Stimulated activated effector memory CD8-positive, alpha-beta T cell treated with anti-CD3 and anti-CD28 coated beads, Interleukin-12 subunit alpha, Interleukin-12 subunit beta, amount 100 ng/mL, for 72 hours (primary cell): ENCODE results near the gene AKR1E2.
"Not testable (repeated sequence)": the region's sequence is repeated elsewhere in the genome, so short reads cannot be mapped to it uniquely, and the experiment has no call there.

ENCODE experiments used
- ATAC-seq: fragments of 150-1000 bp; cut with Tn5 transposase; 2 replicates; pipeline ENCODE4 v1.10.0; 2021
- DNase-seq, 2 donors: peaks; one replicate each; pipeline ENCODE4 v3.0.0; 2021 to 2022; ENCODE audit warnings: low spot score in 2 of 2
- H3K27ac Mint-ChIP-seq: one replicate; pipeline ENCODE4 v1.8.0; 2022; ENCODE audit warnings: mild to moderate bottlenecking, mixed read lengths
- H3K36me3 Mint-ChIP-seq: one replicate; pipeline ENCODE4 v1.8.0; 2022; ENCODE audit warnings: mild to moderate bottlenecking, mixed read lengths
- H3K4me1 Mint-ChIP-seq: one replicate; pipeline ENCODE4 v1.8.0; 2022; ENCODE audit warnings: mixed read lengths
- H3K4me3 Mint-ChIP-seq: one replicate; pipeline ENCODE4 v1.8.0; 2022; ENCODE audit warnings: mild to moderate bottlenecking, mixed read lengths
- H3K9me3 Mint-ChIP-seq: one replicate; pipeline ENCODE4 v1.8.0; 2022; ENCODE audit warnings: mixed read lengths

Gene AKR1E2

GRCh38 chr10:4806534-4806933 lies 19.5 kb upstream of the AKR1E2 start:
- H3K36me3 Mint-ChIP-seq: no peaks in the 10 kb centered on the region
- no peak for DNase-seq
- no peak overlapping the region for H3K27ac Mint-ChIP-seq
- ATAC-seq: no peak
- H3K4me1 Mint-ChIP-seq: no peaks in the 10 kb centered on the region
- H3K9me3 Mint-ChIP-seq: no peaks in the 10 kb centered on the region
- H3K4me3 Mint-ChIP-seq: no peak overlapping the region

- ATAC-seq: no peak
- no peak for DNase-seq
- Mint-ChIP-seq H3K9me3 (no peaks in the 10 kb centered on the region), H3K27ac (no peak overlapping the region), H3K4me3 (no peak overlapping the region), H3K4me1 (no peaks in the 10 kb centered on the region), H3K36me3 (no peaks in the 10 kb centered on the region)
Observed at GRCh38 chr10:4807761-4808507, 18.1 kb upstream of the AKR1E2 start.

DNA sequence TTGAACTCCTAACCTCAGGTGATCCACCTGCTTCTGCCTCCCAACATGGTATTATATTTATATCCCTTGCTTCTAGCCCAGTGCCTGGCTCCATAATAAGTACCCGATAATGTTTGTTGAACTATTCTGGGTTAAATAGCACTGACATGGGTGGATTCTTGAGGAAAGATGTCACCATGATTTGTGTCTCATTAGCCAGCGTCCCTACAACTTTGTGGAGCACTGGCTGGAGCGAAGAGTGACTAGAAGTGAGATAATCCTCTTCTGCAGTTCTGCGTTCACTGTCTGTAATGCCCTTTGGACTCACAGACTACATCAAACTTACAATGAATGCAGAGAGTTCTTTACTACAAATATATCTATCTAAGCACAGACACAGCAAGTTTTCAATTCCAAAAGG lies 16.9 kb upstream of the AKR1E2 start:
- DNase-seq (no peak), ATAC-seq (no peak)
- Mint-ChIP-seq H3K9me3 (no peaks in the 10 kb centered on the region), H3K4me1 (no peaks in the 10 kb centered on the region), H3K27ac (no peak overlapping the region), H3K4me3 (no peak overlapping the region), H3K36me3 (no peaks in the 10 kb centered on the region)

DNA sequence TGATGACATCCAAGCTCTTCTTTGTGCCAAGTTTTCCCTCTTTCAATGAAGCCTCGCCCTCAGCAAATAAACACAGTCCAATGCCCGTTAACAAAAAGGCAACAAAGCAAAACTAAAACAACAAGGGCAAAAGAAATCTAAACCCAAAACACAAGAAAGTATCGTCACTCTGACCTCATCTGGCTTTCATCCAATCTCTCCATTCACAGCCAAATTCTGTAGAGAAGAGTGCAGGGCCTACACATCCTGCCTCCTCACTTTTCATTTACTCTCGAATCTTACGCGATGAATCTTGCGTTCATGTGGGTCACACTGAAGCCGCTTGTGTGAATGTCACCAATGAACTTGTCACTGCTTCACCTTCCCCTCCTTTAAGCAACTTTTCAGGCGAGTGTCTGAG lies 15.9 kb upstream of the AKR1E2 start:
- Mint-ChIP-seq H3K4me1 (no peaks in the 10 kb centered on the region), H3K27ac (no peak overlapping the region), H3K4me3 (no peak overlapping the region), H3K9me3 (no peaks in the 10 kb centered on the region), H3K36me3 (no peaks in the 10 kb centered on the region)
- ATAC-seq: no peak
- no peak for DNase-seq

DNA sequence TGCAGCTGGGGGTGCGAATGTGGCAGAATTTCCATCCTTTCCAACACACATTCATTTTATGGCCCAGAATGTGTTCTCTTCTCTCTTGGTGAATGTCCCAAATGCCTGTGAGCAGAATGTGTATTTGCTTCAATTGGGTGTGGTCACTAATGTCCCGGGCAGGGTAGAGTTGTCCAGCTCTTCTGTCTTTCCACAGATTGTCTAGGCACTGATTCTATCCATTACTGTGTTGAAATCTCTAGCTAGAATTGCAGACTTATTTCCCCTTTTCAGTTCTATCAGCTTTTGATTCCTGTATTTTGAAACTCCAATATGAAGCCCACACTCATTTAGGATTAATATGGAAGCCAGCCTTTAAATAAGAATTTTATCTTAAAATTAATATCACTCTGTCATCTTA lies 14.0 kb upstream of the AKR1E2 start:
- no peaks in the 10 kb centered on the region for H3K9me3 Mint-ChIP-seq
- H3K27ac Mint-ChIP-seq: no peak overlapping the region
- no peak overlapping the region for H3K4me3 Mint-ChIP-seq
- no peaks in the 10 kb centered on the region for H3K36me3 Mint-ChIP-seq
- ATAC-seq: no peak
- H3K4me1 Mint-ChIP-seq: no peaks in the 10 kb centered on the region
- no peak for DNase-seq

GRCh38 chr10:4813023-4813422 lies 13.0 kb upstream of the AKR1E2 start:
- Mint-ChIP-seq H3K4me1 (no peaks in the 10 kb centered on the region), H3K9me3 (no peaks in the 10 kb centered on the region), H3K36me3 (no peaks in the 10 kb centered on the region), H3K4me3 (no peak overlapping the region), H3K27ac (no peak overlapping the region)
- ATAC-seq (no peak), DNase-seq (no peak)

- no peak for ATAC-seq
- Mint-ChIP-seq H3K36me3 (no peaks in the 10 kb centered on the region), H3K4me1 (no peaks in the 10 kb centered on the region), H3K9me3 (no peaks in the 10 kb centered on the region), H3K27ac (no peak overlapping the region), H3K4me3 (no peak overlapping the region)
- DNase-seq: no peak
Observed at GRCh38 chr10:4813496-4813895, 12.5 kb upstream of the AKR1E2 start.

- not testable (repeated sequence) for DNase-seq, H3K36me3 Mint-ChIP-seq
Observed at GRCh38 chr10:4815646-4816180, 10.3 kb upstream of the AKR1E2 start.

DNA sequence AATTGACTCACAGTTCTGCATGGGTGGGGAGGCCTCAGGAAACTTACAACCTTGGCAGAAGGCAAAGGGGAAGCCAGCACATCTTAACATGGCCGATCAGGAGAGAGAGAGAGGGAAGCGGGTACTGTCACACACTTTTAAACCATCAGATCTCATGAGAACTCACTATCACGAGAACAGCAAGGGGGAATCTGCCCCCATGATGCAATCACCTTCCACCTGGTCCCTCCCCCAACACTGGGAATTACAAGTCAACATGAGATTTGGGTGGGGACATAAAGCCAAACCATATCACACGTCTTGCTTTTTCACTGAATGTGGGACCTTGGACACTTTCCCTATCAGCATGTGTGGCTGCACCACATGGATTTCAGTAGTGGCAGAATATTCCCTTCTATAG lies 9.0 kb upstream of the AKR1E2 start:
- H3K4me1 Mint-ChIP-seq: no peaks in the 10 kb centered on the region
- H3K4me3 Mint-ChIP-seq: no peak overlapping the region
- H3K36me3 Mint-ChIP-seq: no peaks in the 10 kb centered on the region
- no peaks in the 10 kb centered on the region for H3K9me3 Mint-ChIP-seq
- ATAC-seq: no peak
- H3K27ac Mint-ChIP-seq: no peak overlapping the region
- no peak for DNase-seq

More at GRCh38 chr10:4815646-4816180, 10.3 kb upstream of the AKR1E2 start:
- H3K4me1 Mint-ChIP-seq, H3K4me3 Mint-ChIP-seq, H3K27ac Mint-ChIP-seq, H3K9me3 Mint-ChIP-seq, ATAC-seq: not testable (repeated sequence)

DNA sequence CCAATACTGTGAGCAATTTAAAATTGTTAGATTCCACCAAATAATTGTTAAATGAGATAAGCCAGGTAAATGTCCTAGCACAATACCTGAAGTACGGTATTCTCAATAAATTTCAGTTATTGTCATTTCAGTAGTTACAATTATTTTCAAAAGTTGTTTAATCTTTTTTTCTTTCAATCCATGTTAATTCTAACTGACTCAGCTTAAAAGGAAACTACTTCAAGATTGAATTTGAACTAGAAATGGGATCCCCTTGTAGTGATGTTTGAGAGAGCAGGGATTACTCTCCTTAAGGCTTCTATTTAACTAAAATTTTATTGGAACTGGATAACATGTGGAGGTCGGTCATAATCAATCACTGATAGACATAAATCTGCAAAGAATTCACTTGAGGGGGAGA lies 6.9 kb upstream of the AKR1E2 start:
- ATAC-seq (no peak), DNase-seq (no peak)
- Mint-ChIP-seq H3K9me3 (no peaks in the 10 kb centered on the region), H3K4me1 (no peaks in the 10 kb centered on the region), H3K4me3 (no peak overlapping the region), H3K36me3 (no peaks in the 10 kb centered on the region), H3K27ac (no peak overlapping the region)

DNA sequence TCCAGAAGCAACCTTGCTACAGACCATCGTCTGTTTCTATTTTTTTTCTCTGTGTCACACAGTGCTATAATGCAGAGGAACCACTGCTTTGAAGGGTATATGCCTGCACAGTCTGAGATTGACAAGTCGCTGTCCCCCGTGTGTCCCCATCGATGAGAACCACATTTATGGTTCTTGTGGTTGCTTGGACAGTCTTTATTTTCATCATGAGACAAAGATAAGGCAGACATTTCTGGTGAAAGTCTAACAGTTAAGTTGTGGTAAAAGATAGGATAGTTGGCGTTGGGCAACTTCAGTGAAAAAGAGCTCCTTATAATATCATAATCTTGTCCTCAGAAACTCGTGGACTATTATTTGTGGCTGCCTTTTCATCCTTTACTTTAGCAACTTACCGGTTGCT lies 6.3 kb upstream of the AKR1E2 start:
- Mint-ChIP-seq H3K9me3 (no peaks in the 10 kb centered on the region), H3K4me1 (no peaks in the 10 kb centered on the region), H3K4me3 (no peak overlapping the region), H3K27ac (no peak overlapping the region), H3K36me3 (no peaks in the 10 kb centered on the region)
- no peak for ATAC-seq
- no peak for DNase-seq

DNA sequence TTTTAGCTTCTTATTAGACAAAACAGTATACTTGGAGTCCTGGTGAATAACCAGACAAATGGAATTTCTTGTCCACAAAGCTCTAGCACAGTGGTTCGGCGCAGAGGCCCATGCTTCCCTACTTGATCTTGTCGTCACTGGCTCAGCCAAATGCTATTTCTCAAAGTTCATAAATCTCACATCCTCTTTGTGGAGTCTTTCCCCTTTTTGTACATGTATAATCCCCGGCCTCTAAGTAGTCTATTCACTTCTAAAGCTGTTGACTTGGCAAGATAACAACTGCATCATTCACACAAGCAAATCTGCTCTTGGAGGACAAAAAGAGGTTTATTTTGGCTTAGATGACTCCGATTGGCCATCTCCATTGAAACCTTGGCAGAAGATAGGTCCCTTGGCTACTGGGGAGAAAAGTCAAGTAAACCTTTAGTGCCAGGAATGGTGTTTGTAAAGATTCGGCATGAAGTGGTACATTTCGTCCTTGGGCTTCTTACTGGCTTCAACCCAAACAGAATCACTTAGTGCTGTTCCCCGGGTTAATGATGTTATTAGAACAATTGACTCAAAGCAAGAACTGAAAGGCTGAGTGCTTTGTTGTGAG lies 5.1 kb upstream of the AKR1E2 start:
- H3K4me1 Mint-ChIP-seq: no peaks in the 10 kb centered on the region
- no peaks in the 10 kb centered on the region for H3K9me3 Mint-ChIP-seq
- ATAC-seq (no peak), DNase-seq (peak in 1 of 2 donors; percentile 22)
- no peak overlapping the region for H3K4me3 Mint-ChIP-seq
- no peak overlapping the region for H3K27ac Mint-ChIP-seq
- H3K36me3 Mint-ChIP-seq: no peaks in the 10 kb centered on the region

GRCh38 chr10:4822208-4822607 lies 3.8 kb upstream of the AKR1E2 start:
- no peaks in the 10 kb centered on the region for H3K9me3 Mint-ChIP-seq
- no peak overlapping the region for H3K27ac Mint-ChIP-seq
- H3K36me3 Mint-ChIP-seq: no peaks in the 10 kb centered on the region
- H3K4me3 Mint-ChIP-seq: no peak overlapping the region
- ATAC-seq: no peak
- no peaks in the 10 kb centered on the region for H3K4me1 Mint-ChIP-seq
- no peak for DNase-seq

- no peak overlapping the region for H3K4me3 Mint-ChIP-seq
Observed at GRCh38 chr10:4824791-4825310, 1.2 kb upstream of the AKR1E2 start.

DNA sequence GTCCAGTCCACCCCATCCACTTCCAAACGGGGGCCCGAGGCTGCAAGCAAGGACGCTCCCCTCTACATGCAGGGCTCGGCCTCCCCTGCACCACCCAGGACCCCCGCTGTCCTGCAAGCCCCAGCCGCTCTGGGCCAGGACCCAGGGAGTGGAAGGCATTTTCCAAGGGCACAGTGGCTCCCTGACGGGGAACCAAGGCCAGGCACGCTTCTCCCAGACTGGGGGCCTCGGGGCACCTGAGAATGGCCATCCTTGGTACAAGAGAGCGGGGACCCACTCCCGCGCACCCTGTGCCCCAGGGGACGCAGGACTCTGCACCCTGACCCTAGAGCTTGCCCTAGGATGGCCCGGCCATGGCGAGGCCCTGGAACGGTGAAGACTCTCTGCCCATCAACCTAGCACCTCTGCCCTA lies 545 bp upstream of the AKR1E2 start:
- Mint-ChIP-seq H3K9me3 (no peaks in the 10 kb centered on the region), H3K27ac (no peak overlapping the region), H3K4me1 (no peaks in the 10 kb centered on the region), H3K4me3 (peak overlapping the region; percentile 58), H3K36me3 (no peaks in the 10 kb centered on the region)
- DNase-seq (no peak), ATAC-seq (no peak)

More at GRCh38 chr10:4824791-4825310, 1.2 kb upstream of the AKR1E2 start:
- ATAC-seq (no peak), DNase-seq (no peak)
- Mint-ChIP-seq H3K9me3 (no peaks in the 10 kb centered on the region), H3K4me1 (no peaks in the 10 kb centered on the region), H3K27ac (no peak overlapping the region), H3K36me3 (no peaks in the 10 kb centered on the region)

DNA sequence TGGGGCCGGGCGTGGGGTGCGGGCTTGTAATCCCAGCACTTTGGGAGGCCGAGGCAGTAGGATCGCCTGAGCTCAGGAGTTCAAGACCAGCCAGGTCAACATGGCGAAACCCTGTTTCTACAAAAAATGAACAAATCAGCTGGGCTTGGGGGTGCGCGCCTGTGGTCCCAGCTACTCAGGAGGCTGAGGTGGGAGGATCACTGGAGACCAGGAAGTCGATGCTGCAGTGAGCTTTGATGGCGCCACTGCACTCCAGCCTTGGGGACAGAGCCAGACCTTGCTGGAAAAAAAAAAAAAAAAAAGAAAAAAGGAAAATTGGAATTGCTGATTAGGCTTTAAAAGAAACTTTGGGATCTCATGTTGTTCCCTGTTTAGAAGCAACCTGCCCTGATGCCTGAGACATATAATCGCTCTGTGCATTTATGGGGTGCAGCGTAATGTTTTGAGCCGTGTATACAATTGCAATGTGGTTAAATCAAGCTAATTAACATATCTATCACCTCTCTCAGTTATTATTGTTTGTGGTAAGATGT lies 851 bp downstream of the AKR1E2 start:
- H3K4me1 Mint-ChIP-seq: no peaks in the 10 kb centered on the region
- no peaks in the 10 kb centered on the region for H3K36me3 Mint-ChIP-seq
- H3K4me3 Mint-ChIP-seq: peak overlapping the region; percentile 58
- H3K9me3 Mint-ChIP-seq: no peaks in the 10 kb centered on the region
- no peak for DNase-seq
- ATAC-seq: no peak
- H3K27ac Mint-ChIP-seq: no peak overlapping the region
